Ascending aorta (tissue), 2 donors: ENCODE results near the gene TSPEAR. TPM values are rescaled to one million over a fixed set of nuclear protein-coding genes. Genes with fewer than 3 reads are reported as not detected.
"Not testable (repeated sequence)": the region's sequence is repeated elsewhere in the genome, so short reads cannot be mapped to it uniquely, and the experiment has no call there.

Experiments used
- DNase-seq, 2 donors: peaks; one replicate each; pipeline ENCODE4 v3.0.0-alpha.2; 2019; ENCODE audit warnings: low spot score in 2 of 2
- H3K27ac ChIP-seq, 2 donors: fragments of 200-600 bp; sonication (generic); one replicate each; pipeline ENCODE4 v1.5.1; 2016 to 2017; ENCODE audit warnings: mild to moderate bottlenecking in 1 of 2
- H3K27me3 ChIP-seq: fragments of 200-600 bp; sonication (generic); one replicate; pipeline ENCODE4 v1.5.1; 2017
- H3K36me3 ChIP-seq, 2 donors: fragments of 200-600 bp; sonication (generic); one replicate each; pipeline ENCODE4 v1.5.1; 2016
- H3K4me1 ChIP-seq, 2 donors: fragments of 200-600 bp; sonication (generic); one replicate each; pipeline ENCODE4 v1.5.1; 2016 to 2017; ENCODE audit warnings: mild to moderate bottlenecking in 1 of 2
- H3K4me3 ChIP-seq, 2 donors: fragments of 200-600 bp; sonication (generic); one replicate each; pipeline ENCODE4 v1.5.1; 2016 to 2017; ENCODE audit warnings: mild to moderate bottlenecking in 1 of 2
- H3K9me3 ChIP-seq, 2 donors: fragments of 200-600 bp; sonication (generic); one replicate each; pipeline ENCODE4 v1.5.1; 2016
- intact Hi-C: fragments of 100-400 bp; cut with DNase I; formaldehyde crosslinking; loops from one replicate; pipeline ENCODE4 v1.15.1; 2023
- total RNA-seq: library from RNA; depleted of rRNA; stranded (reverse); fragments of >200 nt; gene quantifications from one replicate; pipeline ENCODE4 v1.1.0, GENCODE V29; 2016
- TF ChIP-seq, protein P1 (sequence below), 3 experiments: fragments of 200-600 bp in 2 of 3; fragments of 450-650 bp in 1 of 3; sonication (generic) in 2 of 3; IDR thresholded peaks; one replicate each; pipeline ENCODE4 v1.5.1; 2016 to 2019; ENCODE audit warnings: antibody characterized with exemption in 3 of 3, mild to moderate bottlenecking in 1 of 3, moderate library complexity in 1 of 3

TSPEAR gene
- total RNA-seq, 1 donor from 2014 or later, result not detected

GRCh38 chr21:44601596-44602462 lies 109.5 kb downstream of the TSPEAR start:
- Histone ChIP-seq H3K4me1 (no peaks in the 10 kb centered on the region), H3K9me3 (no peaks in the 10 kb centered on the region), H3K27me3 (no peaks in the 10 kb centered on the region), H3K4me3 (no peak overlapping the region), H3K36me3 (no peaks in the 10 kb centered on the region), H3K27ac (no peak overlapping the region)
- DNase-seq, result no peak
- TF ChIP-seq, protein P1, sequence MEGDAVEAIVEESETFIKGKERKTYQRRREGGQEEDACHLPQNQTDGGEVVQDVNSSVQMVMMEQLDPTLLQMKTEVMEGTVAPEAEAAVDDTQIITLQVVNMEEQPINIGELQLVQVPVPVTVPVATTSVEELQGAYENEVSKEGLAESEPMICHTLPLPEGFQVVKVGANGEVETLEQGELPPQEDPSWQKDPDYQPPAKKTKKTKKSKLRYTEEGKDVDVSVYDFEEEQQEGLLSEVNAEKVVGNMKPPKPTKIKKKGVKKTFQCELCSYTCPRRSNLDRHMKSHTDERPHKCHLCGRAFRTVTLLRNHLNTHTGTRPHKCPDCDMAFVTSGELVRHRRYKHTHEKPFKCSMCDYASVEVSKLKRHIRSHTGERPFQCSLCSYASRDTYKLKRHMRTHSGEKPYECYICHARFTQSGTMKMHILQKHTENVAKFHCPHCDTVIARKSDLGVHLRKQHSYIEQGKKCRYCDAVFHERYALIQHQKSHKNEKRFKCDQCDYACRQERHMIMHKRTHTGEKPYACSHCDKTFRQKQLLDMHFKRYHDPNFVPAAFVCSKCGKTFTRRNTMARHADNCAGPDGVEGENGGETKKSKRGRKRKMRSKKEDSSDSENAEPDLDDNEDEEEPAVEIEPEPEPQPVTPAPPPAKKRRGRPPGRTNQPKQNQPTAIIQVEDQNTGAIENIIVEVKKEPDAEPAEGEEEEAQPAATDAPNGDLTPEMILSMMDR (IDR thresholded peaks at IDR 0.05), result no peak
- intact Hi-C loops, result no loop called here

DNA sequence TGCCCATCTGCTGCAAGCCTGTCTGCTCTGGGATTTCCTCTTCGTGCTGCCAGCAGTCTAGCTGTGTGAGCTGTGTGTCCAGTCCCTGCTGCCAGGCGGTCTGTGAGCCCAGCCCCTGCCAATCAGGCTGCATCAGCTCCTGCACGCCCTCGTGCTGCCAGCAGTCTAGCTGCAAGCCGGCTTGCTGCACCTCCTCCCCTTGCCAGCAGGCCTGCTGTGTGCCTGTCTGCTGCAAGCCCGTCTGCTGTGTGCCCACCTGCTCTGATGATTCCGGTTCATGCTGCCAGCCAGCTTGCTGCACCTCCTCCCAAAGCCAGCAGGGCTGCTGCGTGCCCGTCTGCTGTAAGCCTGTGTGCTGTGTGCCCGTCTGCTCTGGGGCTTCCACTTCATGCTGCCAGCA lies 110.3 kb downstream of the TSPEAR start:
- H3K27ac ChIP-seq, H3K36me3 ChIP-seq, H3K4me3 ChIP-seq, H3K27me3 ChIP-seq, intact Hi-C loops, DNase-seq, H3K9me3 ChIP-seq, H3K4me1 ChIP-seq: not testable (repeated sequence)

- H3K9me3 ChIP-seq, intact Hi-C loops, H3K27ac ChIP-seq, H3K4me1 ChIP-seq, H3K36me3 ChIP-seq, H3K4me3 ChIP-seq, H3K27me3 ChIP-seq, DNase-seq: not testable (repeated sequence)
Measured at GRCh38 chr21:44600118-44600978, 111.0 kb downstream of the TSPEAR start, which contains the start of gene KRTAP10-7. KRTAP10-7 (plus strand) TSS chr21:44600597; CDS start chr21:44600622, 25 bp downstream.

DNA sequence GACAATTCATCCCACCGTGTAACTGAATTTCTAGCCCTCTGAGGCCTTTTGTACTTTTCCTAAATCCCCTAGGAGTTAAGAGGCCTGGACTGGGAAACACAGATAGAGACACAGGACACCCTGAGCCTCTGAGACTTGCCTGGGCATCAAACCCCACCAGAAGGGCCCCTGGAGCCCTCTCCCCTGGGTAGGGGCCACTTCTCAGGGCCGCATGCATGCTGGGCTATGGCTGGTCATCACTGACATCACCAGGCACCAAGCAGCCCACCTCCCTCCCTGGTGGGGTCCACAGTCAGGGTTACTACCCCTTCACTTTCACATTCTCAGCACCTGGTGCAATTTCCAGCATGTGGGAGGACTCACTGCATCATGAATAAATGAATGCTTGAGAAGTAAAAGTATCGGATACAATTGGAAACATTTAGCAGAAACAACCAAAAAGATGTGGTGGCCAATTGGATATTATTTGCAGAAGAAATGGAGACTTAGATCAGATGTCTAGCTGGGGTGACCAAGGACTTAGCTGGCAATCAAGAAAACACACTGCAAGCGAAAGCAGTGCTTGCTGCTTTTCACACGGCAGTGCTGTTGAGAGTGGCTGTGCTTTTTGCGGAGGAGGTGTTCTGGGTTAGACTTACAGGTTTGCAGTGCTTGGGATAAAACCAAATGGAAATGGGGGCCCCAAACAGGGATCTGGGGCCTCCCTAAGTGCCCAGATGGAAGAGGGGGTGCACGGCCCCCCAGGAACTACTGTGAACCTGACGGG lies 111.9 kb downstream of the TSPEAR start:
- H3K4me3 ChIP-seq, result no peak overlapping the region
- no peaks in the 10 kb centered on the region for H3K36me3 ChIP-seq
- intact Hi-C loops, result no loop called here
- TF ChIP-seq, protein P1 (IDR thresholded peaks at IDR 0.05), result no peak
- no peak overlapping the region for H3K27ac ChIP-seq
- no peak for DNase-seq
- H3K9me3 ChIP-seq, result no peaks in the 10 kb centered on the region
- no peaks in the 10 kb centered on the region for H3K27me3 ChIP-seq
- no peaks in the 10 kb centered on the region for H3K4me1 ChIP-seq

DNA sequence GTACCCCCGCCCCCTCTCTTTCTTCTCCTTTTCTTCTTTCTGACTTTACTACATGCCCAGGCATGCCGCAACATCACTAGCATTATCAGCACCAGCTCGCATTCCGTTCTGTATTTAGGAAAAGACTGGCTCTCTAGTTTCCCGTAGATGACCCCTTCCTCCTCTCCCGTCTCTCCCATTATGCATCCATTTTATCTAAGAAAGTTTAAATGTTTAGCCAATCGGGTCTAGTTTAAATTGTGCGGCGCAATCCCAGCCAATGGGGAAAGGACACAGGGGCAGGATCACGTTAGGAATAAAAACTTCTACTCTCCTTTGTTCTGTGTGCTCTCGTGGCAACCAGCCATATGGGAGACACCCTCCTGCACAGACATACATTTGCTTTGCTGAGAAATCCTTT lies 113.3 kb downstream of the TSPEAR start:
- Histone ChIP-seq H3K4me3 (no peak overlapping the region), H3K36me3 (no peaks in the 10 kb centered on the region), H3K27ac (no peak overlapping the region), H3K4me1 (no peaks in the 10 kb centered on the region), H3K9me3 (no peaks in the 10 kb centered on the region), H3K27me3 (no peaks in the 10 kb centered on the region)
- TF ChIP-seq, protein P1 (IDR thresholded peaks at IDR 0.05), result no peak
- DNase-seq, result no peak
- intact Hi-C loops, result no loop called here

- H3K36me3 ChIP-seq, result no peaks in the 10 kb centered on the region
- intact Hi-C loops, result no loop called here
- H3K4me3 ChIP-seq, result no peak overlapping the region
- TF ChIP-seq, protein P1 (IDR thresholded peaks at IDR 0.05), result no peak
- H3K9me3 ChIP-seq, result no peaks in the 10 kb centered on the region
- no peaks in the 10 kb centered on the region for H3K27me3 ChIP-seq
- no peaks in the 10 kb centered on the region for H3K4me1 ChIP-seq
- no peak overlapping the region for H3K27ac ChIP-seq
- DNase-seq, result no peak
Measured at GRCh38 chr21:44596068-44596725, 115.2 kb downstream of the TSPEAR start.
